Measurements from ENCODE around the gene UGT3A1.

DNA sequence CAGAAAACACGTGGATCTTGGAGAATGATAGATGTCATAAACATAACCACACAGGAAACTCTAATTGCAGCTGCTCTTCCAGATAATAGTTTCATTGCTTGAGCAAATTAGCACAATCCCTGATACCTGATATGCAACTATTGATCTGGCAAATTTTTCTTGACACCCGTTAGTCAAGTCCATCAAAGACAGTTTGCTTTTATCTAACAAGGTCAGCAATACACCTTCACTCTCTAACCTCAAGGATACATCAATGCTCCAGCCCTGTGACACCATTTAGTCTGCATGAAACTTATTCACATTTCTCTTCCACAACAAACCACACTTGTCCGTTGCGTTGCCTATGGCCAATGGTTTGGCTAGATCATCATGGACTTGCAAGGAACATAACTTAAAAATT, 16.6 kb downstream of the UGT3A1 start:
- TF ChIP-seq, protein P1, sequence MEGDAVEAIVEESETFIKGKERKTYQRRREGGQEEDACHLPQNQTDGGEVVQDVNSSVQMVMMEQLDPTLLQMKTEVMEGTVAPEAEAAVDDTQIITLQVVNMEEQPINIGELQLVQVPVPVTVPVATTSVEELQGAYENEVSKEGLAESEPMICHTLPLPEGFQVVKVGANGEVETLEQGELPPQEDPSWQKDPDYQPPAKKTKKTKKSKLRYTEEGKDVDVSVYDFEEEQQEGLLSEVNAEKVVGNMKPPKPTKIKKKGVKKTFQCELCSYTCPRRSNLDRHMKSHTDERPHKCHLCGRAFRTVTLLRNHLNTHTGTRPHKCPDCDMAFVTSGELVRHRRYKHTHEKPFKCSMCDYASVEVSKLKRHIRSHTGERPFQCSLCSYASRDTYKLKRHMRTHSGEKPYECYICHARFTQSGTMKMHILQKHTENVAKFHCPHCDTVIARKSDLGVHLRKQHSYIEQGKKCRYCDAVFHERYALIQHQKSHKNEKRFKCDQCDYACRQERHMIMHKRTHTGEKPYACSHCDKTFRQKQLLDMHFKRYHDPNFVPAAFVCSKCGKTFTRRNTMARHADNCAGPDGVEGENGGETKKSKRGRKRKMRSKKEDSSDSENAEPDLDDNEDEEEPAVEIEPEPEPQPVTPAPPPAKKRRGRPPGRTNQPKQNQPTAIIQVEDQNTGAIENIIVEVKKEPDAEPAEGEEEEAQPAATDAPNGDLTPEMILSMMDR (IDR thresholded peaks at IDR 0.05): no peak
- TF ChIP-seq POLR2AphosphoS5 (IDR thresholded peaks at IDR 0.05; ENCODE audit: low read depth, low read length) (no peak), TCF7L2 (IDR thresholded peaks at IDR 0.05; ENCODE audit: low read depth, low read length) (no peak)
- TF ChIP-seq, protein P2, sequence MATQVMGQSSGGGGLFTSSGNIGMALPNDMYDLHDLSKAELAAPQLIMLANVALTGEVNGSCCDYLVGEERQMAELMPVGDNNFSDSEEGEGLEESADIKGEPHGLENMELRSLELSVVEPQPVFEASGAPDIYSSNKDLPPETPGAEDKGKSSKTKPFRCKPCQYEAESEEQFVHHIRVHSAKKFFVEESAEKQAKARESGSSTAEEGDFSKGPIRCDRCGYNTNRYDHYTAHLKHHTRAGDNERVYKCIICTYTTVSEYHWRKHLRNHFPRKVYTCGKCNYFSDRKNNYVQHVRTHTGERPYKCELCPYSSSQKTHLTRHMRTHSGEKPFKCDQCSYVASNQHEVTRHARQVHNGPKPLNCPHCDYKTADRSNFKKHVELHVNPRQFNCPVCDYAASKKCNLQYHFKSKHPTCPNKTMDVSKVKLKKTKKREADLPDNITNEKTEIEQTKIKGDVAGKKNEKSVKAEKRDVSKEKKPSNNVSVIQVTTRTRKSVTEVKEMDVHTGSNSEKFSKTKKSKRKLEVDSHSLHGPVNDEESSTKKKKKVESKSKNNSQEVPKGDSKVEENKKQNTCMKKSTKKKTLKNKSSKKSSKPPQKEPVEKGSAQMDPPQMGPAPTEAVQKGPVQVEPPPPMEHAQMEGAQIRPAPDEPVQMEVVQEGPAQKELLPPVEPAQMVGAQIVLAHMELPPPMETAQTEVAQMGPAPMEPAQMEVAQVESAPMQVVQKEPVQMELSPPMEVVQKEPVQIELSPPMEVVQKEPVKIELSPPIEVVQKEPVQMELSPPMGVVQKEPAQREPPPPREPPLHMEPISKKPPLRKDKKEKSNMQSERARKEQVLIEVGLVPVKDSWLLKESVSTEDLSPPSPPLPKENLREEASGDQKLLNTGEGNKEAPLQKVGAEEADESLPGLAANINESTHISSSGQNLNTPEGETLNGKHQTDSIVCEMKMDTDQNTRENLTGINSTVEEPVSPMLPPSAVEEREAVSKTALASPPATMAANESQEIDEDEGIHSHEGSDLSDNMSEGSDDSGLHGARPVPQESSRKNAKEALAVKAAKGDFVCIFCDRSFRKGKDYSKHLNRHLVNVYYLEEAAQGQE (IDR thresholded peaks at IDR 0.05; ENCODE audit: insufficient read depth in 1 of 2, low read depth in 2 of 2, low read length in 1 of 2): no peak
